ENCODE results near the gene TMC1. TPM values are rescaled to one million over a fixed set of nuclear protein-coding genes. Genes with fewer than 3 reads are reported as not detected.
"Not testable (repeated sequence)": the region's sequence is repeated elsewhere in the genome, so short reads cannot be mapped to it uniquely, and the experiment has no call there.

TMC1 gene
- total RNA-seq, 1 donor = 1.3 TPM

DNA sequence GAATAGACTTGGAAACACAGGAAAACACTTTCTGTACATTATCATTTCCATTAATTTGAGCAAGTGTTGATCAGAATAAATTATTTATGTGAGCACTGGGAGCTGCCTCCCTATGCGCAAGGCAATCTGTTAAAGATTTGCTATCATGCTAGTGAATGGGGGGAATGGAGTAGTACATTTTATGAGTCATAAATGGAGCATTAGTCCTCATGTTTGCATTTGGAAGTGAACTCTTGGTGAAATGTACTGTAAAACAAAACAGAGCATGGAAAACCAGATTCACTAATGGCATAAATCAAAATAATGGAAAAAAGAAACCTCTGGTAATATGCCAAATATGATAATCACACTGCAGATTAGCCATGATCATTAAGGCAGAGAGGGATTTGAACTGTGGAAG, 40.5 kb upstream of the TMC1 start:
- peak; percentile 64 for DNase-seq (ENCODE audit: low read depth)
- TF ChIP-seq, protein P1, sequence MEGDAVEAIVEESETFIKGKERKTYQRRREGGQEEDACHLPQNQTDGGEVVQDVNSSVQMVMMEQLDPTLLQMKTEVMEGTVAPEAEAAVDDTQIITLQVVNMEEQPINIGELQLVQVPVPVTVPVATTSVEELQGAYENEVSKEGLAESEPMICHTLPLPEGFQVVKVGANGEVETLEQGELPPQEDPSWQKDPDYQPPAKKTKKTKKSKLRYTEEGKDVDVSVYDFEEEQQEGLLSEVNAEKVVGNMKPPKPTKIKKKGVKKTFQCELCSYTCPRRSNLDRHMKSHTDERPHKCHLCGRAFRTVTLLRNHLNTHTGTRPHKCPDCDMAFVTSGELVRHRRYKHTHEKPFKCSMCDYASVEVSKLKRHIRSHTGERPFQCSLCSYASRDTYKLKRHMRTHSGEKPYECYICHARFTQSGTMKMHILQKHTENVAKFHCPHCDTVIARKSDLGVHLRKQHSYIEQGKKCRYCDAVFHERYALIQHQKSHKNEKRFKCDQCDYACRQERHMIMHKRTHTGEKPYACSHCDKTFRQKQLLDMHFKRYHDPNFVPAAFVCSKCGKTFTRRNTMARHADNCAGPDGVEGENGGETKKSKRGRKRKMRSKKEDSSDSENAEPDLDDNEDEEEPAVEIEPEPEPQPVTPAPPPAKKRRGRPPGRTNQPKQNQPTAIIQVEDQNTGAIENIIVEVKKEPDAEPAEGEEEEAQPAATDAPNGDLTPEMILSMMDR (IDR thresholded peaks at IDR 0.05; ENCODE audit: insufficient read depth, low read depth, low read length) = no peak

DNA sequence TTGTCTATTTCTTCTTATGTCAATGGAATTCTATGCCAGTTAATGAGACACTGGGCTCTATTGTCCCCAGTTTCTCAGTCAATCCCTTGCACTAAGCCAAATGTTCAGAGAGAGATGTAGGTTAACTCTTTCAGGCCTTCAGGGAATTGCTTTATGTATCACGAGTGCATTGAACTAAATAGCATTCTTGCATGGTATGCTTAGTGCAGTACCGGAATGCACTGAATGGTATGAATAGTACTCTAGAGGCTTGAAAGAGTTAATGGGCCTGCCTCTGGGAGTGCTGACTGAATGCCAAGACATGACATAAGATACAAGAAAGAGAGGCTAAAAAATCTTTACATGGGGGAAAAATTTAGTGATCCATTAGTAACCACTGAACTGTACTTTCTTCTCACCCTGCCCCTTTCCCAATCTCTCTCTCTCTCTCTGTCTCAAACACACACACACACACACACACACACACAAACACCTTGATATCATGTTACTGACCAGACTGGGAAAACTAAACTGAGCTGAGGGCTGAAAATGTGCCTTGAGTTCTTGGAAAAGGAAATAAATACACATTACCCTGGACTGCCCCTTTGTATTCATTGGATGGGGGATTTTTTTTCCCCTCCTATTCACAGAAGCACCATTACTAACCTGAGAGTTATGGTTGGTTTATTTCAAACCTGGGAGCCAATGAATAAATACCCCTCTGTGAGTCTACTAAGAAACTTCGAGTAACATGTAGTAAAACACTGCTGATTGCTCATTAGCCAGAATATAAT, 35.4 kb upstream of the TMC1 start:
- DNase-seq (ENCODE audit: low read depth) = peak; percentile 21
- no peak overlapping the region for H3K4me3 ChIP-seq (ENCODE audit: low read depth, low read length)
- TF ChIP-seq, protein P1 (IDR thresholded peaks at IDR 0.05; ENCODE audit: insufficient read depth, low read depth, low read length) = no peak

More for the DNA sequence above, 40.5 kb upstream of the TMC1 start:
- no peak overlapping the region for H3K4me3 ChIP-seq (ENCODE audit: low read depth, low read length)

DNA sequence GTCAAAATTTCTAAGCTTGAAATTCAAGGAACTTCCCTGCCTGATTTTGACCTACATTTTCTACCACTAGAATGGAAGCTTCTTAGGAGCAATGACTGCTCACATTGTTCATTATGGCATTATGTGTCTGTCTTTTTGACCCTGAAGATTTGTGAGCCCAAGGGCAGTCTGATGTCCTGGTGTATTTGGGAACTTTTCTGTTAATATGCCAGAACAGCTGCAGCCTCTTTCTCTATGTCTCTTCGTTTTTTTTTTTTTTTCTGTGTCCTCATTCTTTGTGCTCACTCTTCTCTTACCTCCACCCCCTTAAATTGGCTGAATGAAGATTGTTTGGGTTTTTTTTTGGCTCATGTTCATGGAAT, 34.8 kb upstream of the TMC1 start:
- TF ChIP-seq, protein P1 (IDR thresholded peaks at IDR 0.05; ENCODE audit: insufficient read depth, low read depth, low read length) = no peak
- no peak overlapping the region for H3K4me3 ChIP-seq (ENCODE audit: low read depth, low read length)
- no peak for DNase-seq (ENCODE audit: low read depth)

DNA sequence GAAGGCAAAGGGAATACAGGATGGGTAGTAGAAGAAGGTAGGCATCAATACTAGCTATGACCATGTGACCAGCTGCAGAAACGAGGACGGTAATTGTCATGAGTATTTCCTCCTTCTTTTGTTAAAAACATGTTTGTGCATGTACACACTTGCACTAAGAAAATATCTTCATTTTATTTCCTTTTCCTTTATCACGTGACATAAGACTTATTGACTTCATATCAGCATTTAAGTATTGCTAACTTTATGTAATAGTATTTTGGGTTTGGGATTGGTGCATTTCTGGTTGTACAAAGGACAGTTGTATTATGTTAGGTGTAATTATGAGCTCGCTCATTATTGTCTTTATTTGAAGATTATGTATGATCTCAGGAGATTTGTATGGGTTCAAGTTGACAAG, 33.7 kb upstream of the TMC1 start:
- H3K4me3 ChIP-seq (ENCODE audit: low read depth, low read length) = not testable (repeated sequence)

DNA sequence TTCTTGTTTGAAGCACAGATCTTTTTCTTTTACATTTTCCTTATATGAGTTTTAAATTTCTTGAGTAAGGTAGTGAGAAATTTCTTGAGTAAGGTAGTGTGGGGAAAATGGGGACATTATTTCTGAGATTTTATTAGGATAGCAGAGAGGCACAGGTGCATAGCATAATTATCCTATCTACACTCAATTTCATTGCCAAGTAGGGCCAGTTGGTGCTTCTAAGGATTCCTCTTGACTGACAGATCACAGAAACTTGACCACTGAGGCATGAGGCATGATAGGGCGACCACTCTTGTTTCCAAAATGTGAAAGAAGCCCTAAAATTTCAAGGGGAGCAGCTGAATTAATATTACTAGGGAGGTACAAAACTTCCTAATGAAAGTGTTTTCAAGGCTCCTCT, 31.4 kb upstream of the TMC1 start:
- no peak for DNase-seq (ENCODE audit: low read depth)
- H3K4me3 ChIP-seq (ENCODE audit: low read depth, low read length) = no peak overlapping the region
- TF ChIP-seq, protein P1 (IDR thresholded peaks at IDR 0.05; ENCODE audit: insufficient read depth, low read depth, low read length) = no peak

More for the DNA sequence above, 33.7 kb upstream of the TMC1 start:
- not testable (repeated sequence) for DNase-seq (ENCODE audit: low read depth)

DNA sequence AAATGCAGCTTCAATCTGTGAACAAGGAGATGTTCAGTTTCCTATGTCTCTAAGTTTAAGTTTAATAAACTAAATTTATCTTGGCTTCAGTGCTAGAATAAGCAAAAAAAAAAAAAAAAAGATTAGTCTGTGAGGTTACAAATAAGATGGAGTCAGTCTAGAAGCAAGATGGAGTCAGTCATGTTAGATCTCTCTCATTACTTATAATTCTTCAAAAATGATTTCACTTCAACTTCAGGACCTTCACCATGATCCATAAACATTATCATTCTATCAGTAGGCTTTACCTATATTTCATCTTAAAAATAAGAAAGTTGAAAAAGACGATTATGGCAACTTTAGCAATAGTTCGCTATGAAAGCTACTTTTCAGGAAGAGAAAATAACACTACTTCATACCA, 30.2 kb upstream of the TMC1 start:
- no peak for DNase-seq (ENCODE audit: low read depth)
- TF ChIP-seq, protein P1 (IDR thresholded peaks at IDR 0.05; ENCODE audit: insufficient read depth, low read depth, low read length) = no peak
- no peak overlapping the region for H3K4me3 ChIP-seq (ENCODE audit: low read depth, low read length)

DNA sequence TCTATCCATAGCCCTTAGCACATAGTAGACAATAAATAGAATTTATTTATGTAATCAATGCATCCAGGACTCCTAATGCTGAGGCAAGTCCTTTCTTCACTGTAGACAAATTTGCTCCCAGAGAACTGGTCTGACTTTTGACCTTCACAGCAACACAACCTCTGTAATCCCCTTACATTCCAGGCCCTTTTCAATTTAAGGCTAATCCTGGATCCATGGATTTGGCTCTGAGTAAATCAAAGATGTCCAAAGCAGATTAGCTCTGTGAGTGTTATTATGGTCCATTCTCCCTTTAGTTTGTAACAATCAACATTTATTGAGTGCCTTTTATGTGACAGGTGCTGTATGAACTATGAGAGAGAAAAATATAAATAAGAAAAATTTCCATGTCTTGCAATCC, 27.4 kb upstream of the TMC1 start:
- no peak overlapping the region for H3K4me3 ChIP-seq (ENCODE audit: low read depth, low read length)
- no peak for DNase-seq (ENCODE audit: low read depth)
- TF ChIP-seq, protein P1 (IDR thresholded peaks at IDR 0.05; ENCODE audit: insufficient read depth, low read depth, low read length) = no peak

Measured in fibroblast of villous mesenchyme (primary cell).